SIG-M5 (cell line): ENCODE measurements around the gene ATXN7L1.
"Not testable (repeated sequence)": the region's sequence is repeated elsewhere in the genome, so short reads cannot be mapped to it uniquely, and the experiment has no call there.

ENCODE experiments used
- DNase-seq: peaks from one replicate; lab custom pipeline; 2025; lab: John Stamatoyannopoulos, UW

ATXN7L1 gene

DNA sequence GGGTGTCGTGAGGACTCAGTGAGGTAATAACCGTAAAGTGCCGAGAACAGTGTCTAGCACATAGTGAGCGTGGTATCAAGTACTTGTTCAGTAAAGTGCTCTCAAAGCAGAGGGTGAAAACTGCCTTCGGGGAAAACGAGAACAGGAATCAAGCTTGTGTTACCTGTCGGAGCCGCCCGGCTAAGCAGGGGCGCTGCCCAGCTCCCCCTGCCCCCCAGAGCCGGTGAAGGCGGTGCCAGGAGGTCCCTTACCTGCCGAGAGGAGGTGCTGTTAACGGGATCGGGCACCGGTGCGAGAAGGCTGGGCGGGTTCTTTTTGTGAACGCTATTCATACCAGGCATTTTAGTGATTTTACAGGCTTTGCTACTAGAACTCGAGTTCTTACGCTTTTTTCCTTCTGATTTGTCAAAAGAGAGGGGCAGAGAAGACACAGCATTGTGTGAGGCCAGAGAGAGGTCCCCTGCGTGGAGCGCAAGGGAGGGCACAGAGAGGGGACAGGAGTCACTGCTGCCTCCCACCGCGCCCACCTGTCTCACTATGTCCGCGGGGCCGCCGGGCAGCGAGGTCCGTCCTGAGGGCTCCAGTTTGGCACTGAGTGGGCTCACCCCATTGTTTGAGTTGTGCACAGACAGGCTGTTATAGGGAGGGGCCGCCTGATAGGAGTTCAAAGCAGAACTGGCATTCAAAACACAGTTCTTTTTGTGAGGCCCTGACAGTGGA lies 262.6 kb downstream of the ATXN7L1 start:
- DNase-seq, result no peak

- no peak for DNase-seq
Observed at GRCh38 chr7:105612806-105613205, 263.6 kb downstream of the ATXN7L1 start.

GRCh38 chr7:105611856-105612775 lies 264.3 kb downstream of the ATXN7L1 start:
- no peak for DNase-seq

- no peak for DNase-seq
Observed at GRCh38 chr7:105610165-105610930, 266.1 kb downstream of the ATXN7L1 start.

- no peak for DNase-seq
Observed at GRCh38 chr7:105602325-105603305, 273.8 kb downstream of the ATXN7L1 start.

DNA sequence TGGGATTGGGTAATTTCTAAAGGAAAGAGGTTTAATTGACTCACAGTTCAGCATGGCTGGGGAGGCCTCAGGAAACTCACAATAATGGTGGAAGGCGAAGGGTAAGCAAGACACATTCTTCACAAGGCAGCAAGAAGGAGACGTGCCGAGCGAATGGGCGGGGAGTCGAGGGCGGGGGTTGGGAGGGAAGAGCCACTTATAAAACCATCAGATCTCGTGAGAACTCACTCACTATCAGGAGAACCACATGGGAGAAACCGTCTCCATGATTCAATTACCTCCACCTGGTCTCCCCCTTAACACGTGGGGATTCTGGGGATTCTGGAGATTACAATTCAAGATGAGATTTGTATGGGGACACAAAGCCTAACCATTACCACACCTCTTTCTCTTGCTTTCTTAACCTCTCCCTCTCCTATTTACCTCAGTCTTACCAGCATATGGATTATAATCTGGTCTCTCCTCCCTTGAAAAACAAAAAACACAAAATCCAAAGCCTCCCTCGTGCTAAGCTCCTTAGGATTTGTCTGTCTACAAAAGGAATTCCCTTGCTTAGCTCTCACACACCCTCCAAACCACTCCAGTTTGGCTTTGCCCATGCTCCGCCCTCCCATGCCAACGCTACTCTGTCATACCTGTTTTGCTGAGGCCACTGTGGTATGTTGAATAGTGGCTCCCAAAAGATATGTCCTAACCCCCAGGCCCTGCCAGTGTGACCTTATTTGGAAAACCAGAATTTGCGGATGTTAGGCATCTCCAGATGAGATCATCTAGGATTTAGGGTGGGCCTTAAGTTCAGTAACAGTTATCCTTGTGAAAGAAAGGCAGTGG lies 275.5 kb downstream of the ATXN7L1 start:
- DNase-seq, result no peak

DNA sequence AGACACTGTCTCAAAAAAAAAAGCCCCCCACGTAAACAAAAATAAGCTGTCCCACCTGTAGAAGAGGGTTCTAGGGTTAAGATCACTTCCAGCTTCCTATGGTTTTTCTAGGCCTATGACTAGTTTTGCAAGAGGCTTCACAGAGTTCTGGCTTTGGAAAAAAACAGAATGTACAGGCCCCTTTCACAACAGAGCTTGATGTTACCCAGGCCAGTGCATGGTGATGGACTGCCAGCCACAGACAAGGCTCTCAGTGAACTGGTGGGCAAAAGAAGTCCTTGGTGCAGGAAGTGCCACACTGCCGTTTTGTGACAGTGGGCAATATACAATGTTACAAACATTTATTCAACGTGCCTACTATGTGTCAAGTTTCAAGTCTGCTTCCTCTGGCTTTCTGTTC lies 276.8 kb downstream of the ATXN7L1 start:
- no peak for DNase-seq

GRCh38 chr7:105599080-105599479 lies 277.3 kb downstream of the ATXN7L1 start:
- not testable (repeated sequence) for DNase-seq

DNA sequence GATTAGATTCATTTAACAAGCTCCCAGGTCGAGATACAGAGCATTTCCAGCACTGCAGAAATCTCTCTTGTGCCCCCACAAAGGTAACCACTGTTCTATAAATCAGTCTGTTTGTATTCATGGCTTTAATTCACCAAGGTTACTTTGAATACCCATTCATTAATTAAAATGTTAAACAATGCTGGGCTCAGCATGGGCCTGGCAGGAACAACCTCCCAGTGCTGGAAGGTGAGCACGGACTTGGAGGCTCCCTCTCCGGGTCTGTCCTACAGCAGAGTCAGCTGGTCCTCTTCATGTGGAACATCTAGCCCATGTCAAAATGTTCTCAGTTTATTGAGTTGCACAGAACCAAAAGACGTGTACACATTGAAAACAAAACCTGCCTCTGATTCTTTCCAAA lies 279.5 kb downstream of the ATXN7L1 start:
- no peak for DNase-seq

DNA sequence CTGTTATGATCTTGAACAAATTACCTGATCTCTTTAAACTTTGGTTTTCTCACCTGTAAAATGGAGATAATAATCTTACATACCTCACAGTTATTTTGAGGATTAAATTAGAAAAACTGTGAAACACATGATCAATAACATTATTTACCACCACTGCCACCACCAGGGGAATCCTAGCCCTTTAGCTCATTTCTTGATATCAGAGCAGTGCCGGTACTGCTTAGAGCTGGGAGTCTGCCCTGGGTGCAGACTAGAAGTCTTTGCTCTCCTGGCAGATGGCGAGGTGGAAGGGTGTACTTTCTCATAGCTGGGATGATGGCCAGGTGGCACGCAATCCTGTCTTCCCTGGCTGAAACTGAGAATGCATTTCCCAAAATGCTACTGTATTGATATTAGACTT lies 282.4 kb downstream of the ATXN7L1 start:
- DNase-seq, result no peak

- DNase-seq, result no peak
Observed at GRCh38 chr7:105591522-105591921, 284.9 kb downstream of the ATXN7L1 start.

- no peak for DNase-seq
Observed at GRCh38 chr7:105590793-105591192, 285.6 kb downstream of the ATXN7L1 start.

- DNase-seq, result no peak
Observed at GRCh38 chr7:105589356-105590077, 286.9 kb downstream of the ATXN7L1 start.

DNA sequence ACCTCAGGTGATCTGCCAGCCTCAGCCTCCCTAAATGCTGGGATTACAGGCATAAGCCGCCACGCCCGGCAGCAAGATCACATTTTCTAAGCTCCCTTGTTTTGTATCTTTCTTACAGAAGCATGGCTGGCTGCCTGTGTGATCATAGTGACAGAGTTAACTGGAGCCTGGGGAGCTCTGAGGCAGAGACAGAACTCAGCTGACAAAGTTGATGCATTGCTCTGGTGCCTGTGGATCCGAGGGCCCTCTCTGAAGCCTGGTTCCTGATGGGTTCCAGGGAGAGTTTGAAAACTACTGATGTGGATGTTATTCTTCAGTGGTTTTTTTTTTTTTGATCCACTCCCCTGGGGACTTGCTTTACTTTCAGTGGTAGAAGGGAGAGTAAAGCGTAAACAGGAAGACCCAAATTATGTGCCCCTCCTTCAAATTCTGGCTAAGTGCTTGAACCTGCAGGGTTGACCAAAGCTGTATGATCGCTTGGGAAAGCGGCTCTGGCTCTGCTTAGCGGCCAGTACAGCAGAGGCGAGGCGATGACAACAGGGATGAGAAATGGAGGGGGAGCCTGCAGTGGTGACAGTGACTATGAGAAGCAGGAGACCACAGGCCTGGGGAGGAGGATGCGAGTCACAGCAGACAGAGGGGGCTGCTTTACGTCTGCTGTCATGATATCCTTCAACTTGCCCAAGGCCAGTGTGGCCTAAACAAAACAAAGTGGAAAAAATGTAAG lies 288.3 kb downstream of the ATXN7L1 start:
- no peak for DNase-seq

- DNase-seq, result no peak
Observed at GRCh38 chr7:105585850-105586500, 290.4 kb downstream of the ATXN7L1 start.

DNA sequence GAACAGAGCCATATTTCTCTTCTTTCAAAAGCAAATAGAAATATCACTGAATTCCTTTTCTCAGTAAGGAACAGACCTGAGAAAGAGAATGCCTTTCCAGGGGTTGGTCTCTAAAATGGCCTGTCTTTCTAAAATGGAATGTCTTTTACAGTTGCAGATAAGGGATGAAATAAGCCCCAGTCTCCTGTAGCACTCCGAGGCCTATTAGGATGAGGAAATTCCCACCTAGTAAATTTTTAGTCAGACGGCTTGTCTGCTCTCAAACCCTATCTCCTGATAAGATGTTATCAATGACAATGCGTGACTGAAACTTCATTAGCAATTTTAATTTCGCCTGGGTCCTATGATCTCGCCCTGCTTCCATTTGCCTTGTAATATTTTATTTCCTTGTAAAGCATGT lies 292.2 kb downstream of the ATXN7L1 start:
- no peak for DNase-seq

GRCh38 chr7:105583061-105583460 lies 293.3 kb downstream of the ATXN7L1 start:
- no peak for DNase-seq

GRCh38 chr7:105581066-105581811 lies 295.2 kb downstream of the ATXN7L1 start, which contains the start of gene EFCAB10:
TSS of gene EFCAB10 (minus strand) at chr7:105581493. CDS start at chr7:105581463, 30 bp downstream.
- no peak for DNase-seq
